ENCODE results near the gene RTF2. TPM values are rescaled to one million over a fixed set of nuclear protein-coding genes. Genes with fewer than 3 reads are reported as not detected.

The RTF2 gene
- total RNA-seq, 2 experiments from 2014 or later: 52.7 to 55.2 TPM

DNA sequence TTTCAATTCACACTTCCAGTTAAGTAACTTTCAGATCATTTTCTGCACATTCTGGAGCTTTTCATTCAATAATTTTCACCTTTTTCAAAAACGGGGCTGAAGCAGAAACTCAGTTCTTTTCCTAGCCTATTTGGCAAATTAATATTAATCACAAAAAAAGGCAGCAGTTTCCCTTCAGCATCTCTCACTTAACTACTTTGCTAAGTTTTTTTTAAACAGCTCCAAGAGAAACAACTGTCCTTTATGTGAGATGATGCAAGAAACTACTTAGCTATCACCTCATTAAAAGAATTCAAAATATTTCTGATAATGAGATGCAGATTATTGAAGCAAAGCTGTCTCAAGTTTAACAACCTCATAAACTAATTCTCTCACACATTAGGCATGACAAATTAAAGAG lies 44.5 kb upstream of the RTF2 start:
- CTCF ChIA-PET: no interaction called here
- Mint-ChIP-seq H3K4me3 (no peak overlapping the region), H3K9me3 (no peaks in the 10 kb centered on the region), H3K27me3 (no peaks in the 10 kb centered on the region), H3K36me3 (ENCODE audit: low read depth) (peaks cover 23% of the 10 kb centered on the region), H3K27ac (no peak overlapping the region), H3K4me1 (ENCODE audit: low read depth) (peaks cover 64% of the 10 kb centered on the region)
- H3K9me3 ChIP-seq (ENCODE audit: control insufficient read depth in 1 of 2, insufficient read depth in 1 of 2, low read length in 2 of 2): no peaks in the 10 kb centered on the region
- DNase-seq (no peak), ATAC-seq (ENCODE audit: poor library complexity) (no peak)
- no peaks in the 10 kb centered on the region for H3K36me3 ChIP-seq (ENCODE audit: insufficient read depth, low read length)
- H3K27me3 ChIP-seq (ENCODE audit: control insufficient read depth in 1 of 2, insufficient read depth in 2 of 2, low read length in 2 of 2): no peaks in the 10 kb centered on the region
- H3K27ac ChIP-seq (ENCODE audit: low read depth in 1 of 2, low read length in 2 of 2): no peak overlapping the region
- peaks cover 55% of the 10 kb centered on the region for H3K4me1 ChIP-seq (ENCODE audit: insufficient read depth, low read length)
- POLR2A ChIA-PET: interaction anchor here (1.1 to 4.0 kb wide), 2 partner anchors 12 to 20 kb away, joined by 3 to 43 read pairs; partner anchors contain the start of gene CASS4
- TF ChIP-seq, protein P1, sequence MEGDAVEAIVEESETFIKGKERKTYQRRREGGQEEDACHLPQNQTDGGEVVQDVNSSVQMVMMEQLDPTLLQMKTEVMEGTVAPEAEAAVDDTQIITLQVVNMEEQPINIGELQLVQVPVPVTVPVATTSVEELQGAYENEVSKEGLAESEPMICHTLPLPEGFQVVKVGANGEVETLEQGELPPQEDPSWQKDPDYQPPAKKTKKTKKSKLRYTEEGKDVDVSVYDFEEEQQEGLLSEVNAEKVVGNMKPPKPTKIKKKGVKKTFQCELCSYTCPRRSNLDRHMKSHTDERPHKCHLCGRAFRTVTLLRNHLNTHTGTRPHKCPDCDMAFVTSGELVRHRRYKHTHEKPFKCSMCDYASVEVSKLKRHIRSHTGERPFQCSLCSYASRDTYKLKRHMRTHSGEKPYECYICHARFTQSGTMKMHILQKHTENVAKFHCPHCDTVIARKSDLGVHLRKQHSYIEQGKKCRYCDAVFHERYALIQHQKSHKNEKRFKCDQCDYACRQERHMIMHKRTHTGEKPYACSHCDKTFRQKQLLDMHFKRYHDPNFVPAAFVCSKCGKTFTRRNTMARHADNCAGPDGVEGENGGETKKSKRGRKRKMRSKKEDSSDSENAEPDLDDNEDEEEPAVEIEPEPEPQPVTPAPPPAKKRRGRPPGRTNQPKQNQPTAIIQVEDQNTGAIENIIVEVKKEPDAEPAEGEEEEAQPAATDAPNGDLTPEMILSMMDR (IDR thresholded peaks at IDR 0.05): no peak
- H3K4me3 ChIP-seq (ENCODE audit: low read length): no peak overlapping the region
- intact Hi-C loops (cut with DNase I, micrococcal nuclease): no loop called here

DNA sequence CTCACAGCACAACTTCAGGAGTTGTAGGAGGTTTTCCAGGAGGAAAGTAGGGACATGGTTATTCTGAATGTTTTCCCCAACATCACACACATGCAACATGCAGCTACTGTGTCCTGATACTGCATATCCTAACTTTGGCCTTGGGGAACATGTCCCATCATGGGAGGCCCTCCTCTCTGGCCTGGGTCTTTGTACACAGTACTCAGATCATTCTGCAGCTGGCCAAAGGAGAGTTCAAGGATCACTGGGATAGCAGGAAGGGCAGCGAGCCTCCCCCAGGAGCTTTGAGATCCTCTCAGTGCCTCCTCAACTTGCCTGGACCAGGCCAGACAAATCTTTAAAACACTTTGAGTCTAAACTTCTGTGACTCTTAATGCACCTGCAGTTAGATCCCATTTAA lies 43.5 kb upstream of the RTF2 start:
- Histone ChIP-seq H3K27me3 (ENCODE audit: control insufficient read depth in 1 of 2, insufficient read depth in 2 of 2, low read length in 2 of 2) (no peaks in the 10 kb centered on the region), H3K27ac (ENCODE audit: low read depth in 1 of 2, low read length in 2 of 2) (no peak overlapping the region), H3K4me1 (ENCODE audit: insufficient read depth, low read length) (peaks cover 55% of the 10 kb centered on the region), H3K4me3 (ENCODE audit: low read length) (no peak overlapping the region), H3K36me3 (ENCODE audit: insufficient read depth, low read length) (no peaks in the 10 kb centered on the region), H3K9me3 (ENCODE audit: control insufficient read depth in 1 of 2, insufficient read depth in 1 of 2, low read length in 2 of 2) (no peaks in the 10 kb centered on the region)
- Mint-ChIP-seq H3K4me3 (no peak overlapping the region), H3K36me3 (ENCODE audit: low read depth) (peaks cover 25% of the 10 kb centered on the region), H3K9me3 (no peaks in the 10 kb centered on the region), H3K27ac (no peak overlapping the region), H3K27me3 (no peaks in the 10 kb centered on the region), H3K4me1 (ENCODE audit: low read depth) (peaks cover 69% of the 10 kb centered on the region)
- ChIA-PET POLR2A (interaction anchor here (1.1 to 2.8 kb wide), 2 partner anchors 12 to 19 kb away, joined by 3 to 11 read pairs; partner anchors contain the start of gene CASS4), CTCF (no interaction called here)
- no peak for ATAC-seq (ENCODE audit: poor library complexity)
- intact Hi-C loops (cut with DNase I, micrococcal nuclease): no loop called here
- no peak for DNase-seq
- TF ChIP-seq, protein P1 (IDR thresholded peaks at IDR 0.05): no peak

DNA sequence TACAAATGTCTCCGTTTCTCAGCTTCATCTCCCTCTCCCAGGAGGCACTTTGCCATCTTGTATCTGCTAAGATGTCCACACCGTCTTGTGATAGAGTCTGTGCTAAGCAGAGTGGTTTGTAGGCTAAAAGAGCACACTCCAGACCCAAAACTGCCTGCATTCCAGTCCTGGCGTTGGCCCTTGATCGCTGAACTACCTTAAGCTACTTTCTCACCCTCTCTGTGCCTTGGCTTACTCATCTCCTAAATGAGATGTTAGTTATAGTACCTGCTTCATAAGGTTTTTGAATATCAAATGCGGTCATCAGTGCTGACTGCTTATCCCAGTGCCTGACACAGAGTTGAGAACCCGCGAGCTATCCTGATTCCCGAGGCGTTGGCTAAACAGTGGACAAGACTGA lies 42.4 kb upstream of the RTF2 start:
- Mint-ChIP-seq H3K27me3 (no peaks in the 10 kb centered on the region), H3K36me3 (ENCODE audit: low read depth) (peaks cover 21% of the 10 kb centered on the region), H3K4me3 (no peak overlapping the region), H3K27ac (peak overlapping the region; percentile 28), H3K9me3 (no peaks in the 10 kb centered on the region), H3K4me1 (ENCODE audit: low read depth) (peaks cover 69% of the 10 kb centered on the region)
- TF ChIP-seq, protein P1 (IDR thresholded peaks at IDR 0.05): no peak
- H3K27ac ChIP-seq (ENCODE audit: low read depth in 1 of 2, low read length in 2 of 2): no peak overlapping the region
- ATAC-seq (ENCODE audit: poor library complexity) (no peak), DNase-seq (no peak)
- CTCF ChIA-PET: no interaction called here
- H3K36me3 ChIP-seq (ENCODE audit: insufficient read depth, low read length): no peaks in the 10 kb centered on the region
- H3K4me1 ChIP-seq (ENCODE audit: insufficient read depth, low read length): peaks cover 53% of the 10 kb centered on the region
- no peak overlapping the region for H3K4me3 ChIP-seq (ENCODE audit: low read length)
- intact Hi-C loops (cut with DNase I, micrococcal nuclease): no loop called here
- H3K9me3 ChIP-seq (ENCODE audit: control insufficient read depth in 1 of 2, insufficient read depth in 1 of 2, low read length in 2 of 2): no peaks in the 10 kb centered on the region
- POLR2A ChIA-PET: interaction anchor here (2.8 kb wide), 1 partner anchor 13 kb away, joined by 11 read pairs; the partner anchor contains the start of gene CASS4
- no peaks in the 10 kb centered on the region for H3K27me3 ChIP-seq (ENCODE audit: control insufficient read depth in 1 of 2, insufficient read depth in 2 of 2, low read length in 2 of 2)

Measured in CD4-positive, alpha-beta T cell (primary cell).